Measurements from ENCODE around the gene SERPINB1.

GRCh38 chr6:2839195-2839981 is 2.3 kb downstream of the SERPINB1 start:
- TF ChIP-seq POLR2A (IDR thresholded peaks at IDR 0.05) = no peak
- TF ChIP-seq, protein P1, sequence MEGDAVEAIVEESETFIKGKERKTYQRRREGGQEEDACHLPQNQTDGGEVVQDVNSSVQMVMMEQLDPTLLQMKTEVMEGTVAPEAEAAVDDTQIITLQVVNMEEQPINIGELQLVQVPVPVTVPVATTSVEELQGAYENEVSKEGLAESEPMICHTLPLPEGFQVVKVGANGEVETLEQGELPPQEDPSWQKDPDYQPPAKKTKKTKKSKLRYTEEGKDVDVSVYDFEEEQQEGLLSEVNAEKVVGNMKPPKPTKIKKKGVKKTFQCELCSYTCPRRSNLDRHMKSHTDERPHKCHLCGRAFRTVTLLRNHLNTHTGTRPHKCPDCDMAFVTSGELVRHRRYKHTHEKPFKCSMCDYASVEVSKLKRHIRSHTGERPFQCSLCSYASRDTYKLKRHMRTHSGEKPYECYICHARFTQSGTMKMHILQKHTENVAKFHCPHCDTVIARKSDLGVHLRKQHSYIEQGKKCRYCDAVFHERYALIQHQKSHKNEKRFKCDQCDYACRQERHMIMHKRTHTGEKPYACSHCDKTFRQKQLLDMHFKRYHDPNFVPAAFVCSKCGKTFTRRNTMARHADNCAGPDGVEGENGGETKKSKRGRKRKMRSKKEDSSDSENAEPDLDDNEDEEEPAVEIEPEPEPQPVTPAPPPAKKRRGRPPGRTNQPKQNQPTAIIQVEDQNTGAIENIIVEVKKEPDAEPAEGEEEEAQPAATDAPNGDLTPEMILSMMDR (IDR thresholded peaks at IDR 0.05) = no peak

All from adrenal gland (tissue), 5 donors.